NK-92 treated with Interleukin-12 subunit alpha and Interleukin-12 subunit beta, amount 100 ng/mL, for 24 hours (cell line): ENCODE data around the gene BIK.
A peak's percentile ranks its signal among the peaks of the same experiment; 100 is the strongest.
"Not testable (repeated sequence)": the region's sequence is repeated elsewhere in the genome, so short reads cannot be mapped to it uniquely, and the experiment has no call there.

Experiments used
- DNase-seq: peaks from one replicate; lab custom pipeline; 2025; lab: John Stamatoyannopoulos, UW

BIK gene, protein sequence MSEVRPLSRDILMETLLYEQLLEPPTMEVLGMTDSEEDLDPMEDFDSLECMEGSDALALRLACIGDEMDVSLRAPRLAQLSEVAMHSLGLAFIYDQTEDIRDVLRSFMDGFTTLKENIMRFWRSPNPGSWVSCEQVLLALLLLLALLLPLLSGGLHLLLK

DNA sequence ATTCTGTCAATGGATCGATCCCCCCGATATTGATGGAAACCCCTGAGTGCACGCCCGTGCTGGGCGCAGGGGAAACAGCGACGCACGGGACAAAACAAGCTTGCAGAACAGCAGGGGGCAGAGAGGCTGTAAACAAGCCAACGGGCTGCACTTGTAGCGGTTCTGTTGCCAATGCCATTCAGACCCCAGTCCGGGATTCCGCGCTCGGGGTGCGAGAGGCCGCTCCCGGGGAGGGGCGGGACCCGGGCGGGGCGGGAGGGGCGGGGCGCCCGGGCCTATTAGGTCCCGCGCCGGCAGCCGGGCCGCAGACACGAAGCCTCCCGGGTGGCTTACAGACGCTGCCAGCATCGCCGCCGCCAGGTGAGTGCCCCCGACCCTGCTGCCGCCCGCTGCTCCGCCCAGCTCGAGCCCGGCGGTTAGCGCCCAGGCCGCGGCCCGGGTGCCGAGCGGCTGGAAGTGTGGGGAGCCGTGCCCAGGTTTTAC is at the start of gene BIK:
Gene BIK, plus strand, starts transcription at position 307 of the 483 bp plus-strand sequence. CDS start 13,273 bp downstream, outside the sequence.
- DNase-seq, result no peak

- no peak for DNase-seq
Observed at GRCh38 chr22:43066134-43066533, 44.4 kb upstream of the BIK start.

DNA sequence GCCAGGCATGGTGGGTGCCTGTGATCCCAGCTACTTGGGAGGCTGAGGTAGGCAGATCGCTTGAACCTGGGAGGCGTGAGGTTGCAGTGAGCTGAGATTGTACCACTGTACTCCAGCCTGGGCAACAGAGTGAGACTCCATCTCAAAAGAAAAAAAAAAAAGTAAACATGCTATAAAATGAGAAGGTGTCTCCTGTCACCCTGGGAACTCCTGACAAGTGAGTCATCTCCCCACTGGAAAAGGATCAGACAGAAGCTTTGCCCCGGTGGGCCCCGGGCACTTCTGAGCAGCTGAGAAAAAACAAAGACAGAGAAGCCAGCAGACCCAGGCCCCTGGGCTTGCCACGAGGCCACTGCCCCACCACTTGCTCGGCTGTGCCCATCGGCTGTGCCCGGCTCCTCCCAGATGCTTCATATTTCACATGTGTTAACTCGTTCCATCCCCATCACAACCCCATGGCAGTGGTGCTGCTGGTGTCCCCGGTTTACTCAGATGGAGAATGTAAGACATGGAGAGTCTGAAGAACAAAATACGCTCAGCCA is 43.6 kb upstream of the BIK start:
- DNase-seq, result no peak

DNA sequence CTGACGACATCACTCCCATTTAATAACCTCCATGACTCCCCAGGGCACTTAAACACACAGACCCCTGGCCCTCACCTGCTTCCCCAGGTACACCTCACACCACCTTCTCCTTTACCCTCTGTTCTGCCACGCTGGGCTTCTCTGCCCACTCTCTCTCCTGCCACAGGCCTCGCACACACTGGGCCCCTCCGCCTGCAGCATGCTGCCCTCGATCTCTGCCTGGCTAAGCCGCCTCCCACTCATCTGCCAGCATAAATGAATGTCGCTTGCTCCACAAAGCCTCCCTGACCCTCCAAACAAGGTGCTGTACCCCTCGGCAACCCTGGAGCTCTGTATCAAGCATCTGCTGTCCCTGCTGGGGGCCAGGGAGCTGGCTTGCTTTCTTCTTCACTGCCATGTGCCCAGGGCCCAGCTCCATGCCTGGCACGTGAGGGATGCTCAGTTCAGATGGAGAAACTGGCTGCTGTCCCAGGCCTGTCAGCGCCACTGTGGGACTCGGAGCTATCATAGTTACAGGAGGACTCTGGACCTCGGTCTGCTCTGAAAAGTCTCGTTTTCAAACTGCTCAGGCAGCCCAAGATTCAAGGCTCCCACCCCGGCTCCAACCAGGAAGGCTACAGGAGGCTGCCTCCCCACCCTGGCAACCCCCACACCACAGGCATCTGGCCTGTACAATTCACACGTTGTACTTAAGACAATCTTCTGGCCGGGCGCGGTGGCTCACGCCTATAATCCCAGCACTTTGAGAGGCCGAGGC is 33.3 kb upstream of the BIK start:
- DNase-seq, result no peak

DNA sequence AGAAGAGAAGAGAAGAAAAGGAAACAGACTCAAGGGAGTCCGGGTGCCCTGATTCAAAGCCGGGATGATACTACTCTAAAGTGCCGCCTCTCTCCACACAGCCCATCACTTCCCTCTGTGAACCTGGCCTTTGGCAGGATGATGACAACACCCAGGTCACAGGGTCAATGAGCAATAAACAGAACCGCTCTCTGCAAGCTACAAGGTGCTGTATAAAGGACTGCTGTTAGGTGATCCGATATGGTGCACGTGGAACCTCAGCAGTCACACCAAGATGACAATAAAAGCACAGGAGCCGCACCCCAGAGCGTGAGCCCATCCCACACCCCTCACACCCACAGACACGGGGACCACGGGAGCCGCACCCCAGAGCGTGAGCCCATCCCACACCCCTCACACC is 32.0 kb upstream of the BIK start:
- no peak for DNase-seq

- DNase-seq, result no peak
Observed at GRCh38 chr22:43079742-43080141, 30.8 kb upstream of the BIK start.

- DNase-seq, result no peak
Observed at GRCh38 chr22:43080616-43081015, 29.9 kb upstream of the BIK start.

DNA sequence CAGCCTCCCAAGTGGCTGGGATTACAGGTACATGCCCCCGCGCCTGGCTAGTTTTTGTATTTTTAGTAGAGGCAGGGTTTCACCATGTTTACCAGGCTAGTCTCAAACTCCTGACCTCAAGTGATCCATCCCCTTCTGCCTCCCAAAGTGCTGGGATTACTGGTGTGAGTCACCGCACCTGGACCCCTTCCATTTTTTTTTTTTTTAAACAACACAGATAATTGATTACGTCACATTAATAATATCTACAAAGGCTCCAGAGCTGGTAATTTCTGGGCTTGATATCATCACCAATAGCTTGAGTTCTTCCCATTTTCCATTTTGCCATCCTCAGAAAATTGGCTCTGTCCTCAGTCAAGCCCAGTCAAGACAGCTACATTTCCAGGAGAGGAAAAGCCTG is 28.6 kb upstream of the BIK start:
- no peak for DNase-seq

DNA sequence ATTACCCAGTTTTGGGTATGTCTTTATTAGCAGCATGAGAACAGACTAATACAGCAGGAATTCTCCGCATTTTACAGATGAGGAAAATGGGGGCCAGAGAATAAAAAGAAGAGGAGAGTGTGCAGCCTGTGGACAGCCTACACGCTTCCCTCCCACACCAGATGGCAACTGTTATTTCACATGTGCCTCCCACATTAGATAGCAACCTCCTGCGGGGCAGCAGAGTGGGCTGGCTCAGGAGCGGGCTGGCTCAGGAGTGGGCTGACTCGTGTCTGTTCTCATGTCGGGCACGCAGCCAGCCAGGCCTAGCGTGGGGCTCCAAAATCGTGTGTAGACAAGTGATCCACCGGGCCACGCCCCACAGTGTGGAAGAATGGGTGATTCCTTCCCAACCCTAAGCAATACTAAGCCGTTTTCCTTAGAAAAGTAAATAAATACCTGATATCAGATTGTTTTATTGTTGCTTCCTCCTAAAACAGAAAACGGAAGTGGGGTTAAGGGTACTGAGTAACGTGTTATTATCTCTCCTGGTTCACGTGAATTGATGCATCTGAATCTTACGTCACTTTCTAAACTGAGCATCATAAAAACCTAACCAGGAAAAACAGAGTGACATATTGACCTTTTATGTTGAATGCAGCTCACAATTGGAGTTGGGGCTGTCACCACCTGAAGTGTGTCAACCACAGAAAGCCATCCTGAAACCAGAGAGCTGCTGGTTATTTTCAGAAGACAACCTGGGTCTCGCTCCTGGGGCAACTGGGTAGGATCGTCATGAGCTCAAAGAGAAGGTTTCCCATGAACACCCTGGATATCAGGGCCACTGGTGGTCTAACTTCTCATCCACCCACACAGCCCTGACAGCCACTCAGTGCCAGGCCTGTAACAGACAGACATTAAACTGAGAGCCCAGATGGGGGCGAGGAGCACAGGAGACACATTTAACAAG is 24.6 kb upstream of the BIK start:
- no peak for DNase-seq

DNA sequence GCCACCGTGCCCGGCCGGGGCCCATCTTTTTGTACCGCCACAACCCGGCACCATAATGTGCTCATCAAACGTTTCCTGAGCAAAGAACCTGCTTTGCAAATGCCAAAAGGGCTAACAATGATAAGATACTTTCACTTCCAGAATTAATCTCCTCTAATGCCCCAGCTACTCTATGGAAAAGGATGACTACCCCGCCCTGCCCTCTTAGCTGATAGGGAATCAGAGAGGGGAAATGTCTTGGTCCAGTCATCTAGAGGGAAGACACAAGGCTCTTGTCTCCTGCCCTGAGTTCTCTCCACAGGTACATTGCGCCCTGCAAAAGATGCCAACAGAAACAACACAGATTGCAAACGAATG is 21.9 kb upstream of the BIK start:
- DNase-seq, result no peak

DNA sequence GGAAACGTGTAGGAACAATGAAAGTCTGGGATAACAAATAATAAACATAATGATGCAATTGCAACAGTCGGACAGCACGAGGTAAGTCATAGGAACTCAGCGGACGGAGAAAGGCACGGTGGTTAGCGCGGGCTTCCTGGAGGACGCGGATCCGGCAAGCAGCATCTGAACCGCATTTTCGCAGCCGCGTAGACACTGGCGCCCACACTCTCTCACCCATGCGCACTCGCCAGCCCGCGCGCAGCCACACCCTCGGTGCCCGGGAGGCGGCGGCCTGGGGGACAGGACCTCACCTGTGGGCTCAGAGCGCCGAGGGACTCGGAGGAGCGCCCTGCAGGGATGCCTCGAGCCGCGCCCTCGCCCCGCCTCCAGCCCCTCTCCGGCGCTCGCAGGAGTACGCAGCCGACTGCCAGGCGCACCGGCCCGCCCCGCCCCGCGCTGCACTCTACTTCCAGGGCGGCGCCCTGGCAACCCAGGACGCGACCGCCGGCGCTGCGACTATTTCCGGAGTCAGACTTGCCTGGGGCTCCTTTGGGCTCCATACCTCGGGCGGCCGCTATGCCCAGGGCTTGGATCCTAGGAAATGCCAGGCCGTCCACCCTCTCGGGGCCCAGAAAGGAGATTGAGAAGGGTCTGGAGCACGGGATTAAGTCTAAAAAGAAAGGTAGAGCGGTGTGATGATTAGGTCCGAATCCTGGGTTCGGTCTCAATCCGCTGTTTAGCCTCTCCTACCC is 21.4 kb upstream of the BIK start, which contains the start of gene TTLL1:
Gene TTLL1, minus strand, starts transcription at position 408 of the 734 bp plus-strand sequence. CDS start 13,805 bp downstream, outside the sequence.
- peak; percentile 78 for DNase-seq

- DNase-seq, result peak; percentile 21
Observed at GRCh38 chr22:43090130-43090789, 20.3 kb upstream of the BIK start.

DNA sequence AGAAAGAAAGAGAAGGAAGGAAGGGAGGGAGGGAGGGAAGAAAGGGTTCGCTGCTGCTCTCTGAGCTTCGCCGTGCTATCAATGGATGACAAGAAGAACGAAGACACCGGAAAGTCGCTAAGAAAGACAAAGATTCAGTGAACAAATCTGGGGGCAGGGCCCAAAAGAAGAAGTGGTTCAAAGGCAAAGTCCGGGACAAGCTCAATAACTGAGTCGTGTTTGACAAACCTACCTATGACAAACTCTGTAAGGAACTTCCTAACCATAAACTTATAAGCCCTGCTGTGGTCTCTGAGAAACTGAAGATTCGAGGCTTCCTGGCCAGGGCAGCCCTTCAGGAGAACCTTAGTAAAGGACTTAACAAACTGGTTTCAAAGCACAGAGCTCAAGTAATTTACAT is 18.5 kb upstream of the BIK start:
- DNase-seq, result no peak

GRCh38 chr22:43094085-43094484 is 16.5 kb upstream of the BIK start:
- no peak for DNase-seq

- no peak for DNase-seq
Observed at GRCh38 chr22:43094551-43094950, 16.0 kb upstream of the BIK start.

GRCh38 chr22:43096420-43096819 is 14.1 kb upstream of the BIK start:
- DNase-seq, result no peak

- DNase-seq, result no peak
Observed at GRCh38 chr22:43098356-43098755, 12.2 kb upstream of the BIK start.

- DNase-seq, result no peak
Observed at GRCh38 chr22:43099095-43099494, 11.5 kb upstream of the BIK start.

DNA sequence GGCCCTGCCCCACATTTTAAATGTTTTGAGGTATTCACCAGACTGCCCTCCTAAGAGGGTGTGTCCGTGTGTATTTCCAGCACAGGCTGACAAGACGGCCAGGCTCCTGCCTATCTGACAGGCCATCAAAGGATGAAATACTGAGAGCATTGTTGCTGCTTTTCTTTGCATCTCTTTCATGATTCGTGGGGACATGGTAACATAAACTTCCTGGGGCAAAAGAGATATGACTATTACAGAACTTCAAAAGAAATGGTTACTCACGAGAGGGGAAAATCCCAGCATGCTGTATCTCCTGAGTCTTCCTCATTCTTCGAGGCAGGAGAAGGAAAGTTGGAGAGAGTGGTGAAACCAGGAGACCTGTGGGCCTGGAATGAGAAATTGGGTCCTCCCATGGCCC is 10.3 kb upstream of the BIK start:
- no peak for DNase-seq

DNA sequence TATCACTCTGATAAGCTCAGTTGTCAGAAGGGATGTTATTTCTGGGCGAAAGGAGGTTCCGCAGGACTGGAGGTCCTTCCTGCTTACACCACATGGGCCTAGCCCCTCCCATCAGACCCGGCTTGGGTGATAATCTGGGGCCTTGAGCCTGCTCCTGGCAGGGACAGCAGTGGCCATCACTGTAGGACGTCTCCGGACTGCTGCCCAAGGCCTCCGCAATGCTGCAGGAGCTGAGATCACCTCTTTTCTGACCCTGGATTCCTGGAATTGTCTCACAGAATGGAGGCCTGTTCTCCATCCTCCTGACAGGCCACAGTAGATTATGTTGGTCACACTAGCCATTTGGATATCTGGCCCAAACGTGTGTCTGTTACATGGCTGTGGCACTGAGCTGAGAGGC is 9.2 kb upstream of the BIK start:
- DNase-seq, result no peak

GRCh38 chr22:43104056-43104625 is 6.4 kb upstream of the BIK start:
- DNase-seq, result not testable (repeated sequence)
